Measurements from ENCODE around the gene PHF21A.

DNA sequence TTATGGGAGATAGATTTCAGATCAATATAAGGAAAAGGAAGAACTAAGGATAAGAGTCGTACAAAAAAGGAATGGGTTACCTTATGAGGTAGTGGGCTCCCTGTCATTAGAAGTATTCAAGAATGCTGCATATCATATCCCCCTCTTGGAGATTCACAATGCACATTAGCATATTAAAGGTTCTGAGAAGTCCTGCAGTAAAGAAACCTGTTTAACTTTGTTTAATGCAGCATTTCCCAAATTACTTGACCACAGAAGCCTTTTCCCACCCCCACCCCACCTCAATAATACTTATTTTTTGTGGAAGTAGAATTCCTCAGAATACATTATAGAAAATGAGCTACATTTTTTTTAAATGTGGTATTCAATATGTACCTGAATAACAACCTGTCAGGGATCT is 30.9 kb downstream of the PHF21A start:
- no peak for TF ChIP-seq POLR2A (IDR thresholded peaks at IDR 0.05)
- TF ChIP-seq, protein P1, sequence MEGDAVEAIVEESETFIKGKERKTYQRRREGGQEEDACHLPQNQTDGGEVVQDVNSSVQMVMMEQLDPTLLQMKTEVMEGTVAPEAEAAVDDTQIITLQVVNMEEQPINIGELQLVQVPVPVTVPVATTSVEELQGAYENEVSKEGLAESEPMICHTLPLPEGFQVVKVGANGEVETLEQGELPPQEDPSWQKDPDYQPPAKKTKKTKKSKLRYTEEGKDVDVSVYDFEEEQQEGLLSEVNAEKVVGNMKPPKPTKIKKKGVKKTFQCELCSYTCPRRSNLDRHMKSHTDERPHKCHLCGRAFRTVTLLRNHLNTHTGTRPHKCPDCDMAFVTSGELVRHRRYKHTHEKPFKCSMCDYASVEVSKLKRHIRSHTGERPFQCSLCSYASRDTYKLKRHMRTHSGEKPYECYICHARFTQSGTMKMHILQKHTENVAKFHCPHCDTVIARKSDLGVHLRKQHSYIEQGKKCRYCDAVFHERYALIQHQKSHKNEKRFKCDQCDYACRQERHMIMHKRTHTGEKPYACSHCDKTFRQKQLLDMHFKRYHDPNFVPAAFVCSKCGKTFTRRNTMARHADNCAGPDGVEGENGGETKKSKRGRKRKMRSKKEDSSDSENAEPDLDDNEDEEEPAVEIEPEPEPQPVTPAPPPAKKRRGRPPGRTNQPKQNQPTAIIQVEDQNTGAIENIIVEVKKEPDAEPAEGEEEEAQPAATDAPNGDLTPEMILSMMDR (IDR thresholded peaks at IDR 0.05): no peak

All from right lobe of liver (tissue), 4 donors.